ENCODE measurements around the gene CENPE. TPM values are rescaled to one million over a fixed set of nuclear protein-coding genes. Genes with fewer than 3 reads are reported as not detected.

Gene CENPE
- total RNA-seq, 1 donor from 2014 or later: not detected

- Histone ChIP-seq H3K4me1 (peaks cover 4 to 17% of the 10 kb centered on the region in 2 donors), H3K27ac (no peak overlapping the region), H3K4me3 (no peak overlapping the region), H3K36me3 (peaks cover 1 to 5% of the 10 kb centered on the region in 2 donors), H3K27me3 (no peaks in the 10 kb centered on the region), H3K9me3 (no peaks in the 10 kb centered on the region)
- intact Hi-C loops (cut with DNase I): loop anchor here (5.0 to 10.0 kb wide), 2 partner anchors 222 to 595 kb away; partner anchors contain the start of gene NFKB1
- TF ChIP-seq CTCF (IDR thresholded peaks at IDR 0.05): no peak
- DNase-seq (ENCODE audit: low spot score in 2 of 2): no peak
Measured at GRCh38 chr4:103097112-103097511, 101.0 kb downstream of the CENPE start.

DNA sequence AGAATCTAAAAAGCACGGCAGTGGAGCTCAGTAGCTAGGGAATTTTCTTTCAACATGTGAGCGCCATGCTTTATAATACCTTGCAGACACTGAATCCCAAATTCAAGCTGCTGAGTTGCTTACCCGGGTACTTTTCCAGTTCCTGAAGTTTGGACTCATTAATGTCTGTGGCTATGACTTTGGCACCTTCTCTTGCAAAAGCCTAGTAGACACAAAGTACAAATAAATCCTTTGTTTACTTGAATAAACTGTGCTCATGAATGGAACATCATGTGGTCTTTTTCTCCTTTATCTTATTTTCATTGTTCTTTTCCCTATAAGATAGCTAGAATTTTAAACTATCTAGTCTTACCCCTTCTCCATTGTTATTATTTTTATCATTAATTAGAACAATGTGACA lies 103.1 kb downstream of the CENPE start:
- Histone ChIP-seq H3K36me3 (peaks cover 14 to 19% of the 10 kb centered on the region in 2 donors), H3K9me3 (no peaks in the 10 kb centered on the region), H3K4me3 (no peak overlapping the region), H3K4me1 (peaks cover 4 to 19% of the 10 kb centered on the region in 2 donors), H3K27me3 (no peaks in the 10 kb centered on the region), H3K27ac (no peak overlapping the region)
- no peak for TF ChIP-seq CTCF (IDR thresholded peaks at IDR 0.05)
- intact Hi-C loops (cut with DNase I): loop anchor here (5.0 to 10.0 kb wide), 2 partner anchors 220 to 593 kb away; partner anchors contain the start of gene NFKB1
- DNase-seq (ENCODE audit: low spot score in 2 of 2): no peak

DNA sequence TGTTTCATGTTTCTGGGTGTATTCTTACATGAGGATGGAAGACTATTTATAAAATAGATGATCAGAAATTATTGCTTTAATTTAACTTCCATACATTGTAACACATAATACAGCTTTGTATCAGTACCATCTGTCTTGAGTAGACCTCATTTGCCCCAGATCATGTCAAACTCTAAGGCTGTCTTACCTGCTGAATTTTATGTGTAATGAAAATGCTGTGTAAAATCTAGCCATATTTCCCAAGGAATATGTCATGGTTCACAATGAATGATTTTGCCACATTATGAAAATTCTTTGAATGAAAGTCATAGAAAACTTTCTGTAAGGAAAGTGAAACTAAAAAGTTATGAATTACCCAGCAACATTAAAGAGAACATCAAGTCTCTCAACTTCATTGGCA lies 105.9 kb downstream of the CENPE start:
- no peak for DNase-seq (ENCODE audit: low spot score in 2 of 2)
- intact Hi-C loops (cut with DNase I): loop anchor here (10.0 kb wide), 1 partner anchor 217 kb away; no protein-coding TSS in a partner anchor
- Histone ChIP-seq H3K36me3 (peaks cover 36 to 42% of the 10 kb centered on the region in 2 donors), H3K27ac (no peak overlapping the region), H3K4me1 (peaks cover 0 to 2% of the 10 kb centered on the region in 2 donors), H3K9me3 (no peaks in the 10 kb centered on the region), H3K27me3 (no peaks in the 10 kb centered on the region), H3K4me3 (no peak overlapping the region)
- no peak for TF ChIP-seq CTCF (IDR thresholded peaks at IDR 0.05)

GRCh38 chr4:103091601-103092223 lies 106.4 kb downstream of the CENPE start:
- no peak overlapping the region for H3K27ac ChIP-seq
- intact Hi-C loops (cut with DNase I): loop anchor here (2.0 to 10.0 kb wide), 3 partner anchors 45 to 471 kb away; no protein-coding TSS in a partner anchor
- no peak for DNase-seq (ENCODE audit: low spot score in 2 of 2)
- peak in 2 of 3 experiments; percentile 39 to 53 for TF ChIP-seq CTCF (IDR thresholded peaks at IDR 0.05)
- no peaks in the 10 kb centered on the region for H3K9me3 ChIP-seq
- peaks cover 41 to 48% of the 10 kb centered on the region in 2 donors for H3K36me3 ChIP-seq
- no peak overlapping the region for H3K4me3 ChIP-seq
- no peaks in the 10 kb centered on the region for H3K27me3 ChIP-seq
- peaks cover 0 to 2% of the 10 kb centered on the region in 2 donors for H3K4me1 ChIP-seq

DNA sequence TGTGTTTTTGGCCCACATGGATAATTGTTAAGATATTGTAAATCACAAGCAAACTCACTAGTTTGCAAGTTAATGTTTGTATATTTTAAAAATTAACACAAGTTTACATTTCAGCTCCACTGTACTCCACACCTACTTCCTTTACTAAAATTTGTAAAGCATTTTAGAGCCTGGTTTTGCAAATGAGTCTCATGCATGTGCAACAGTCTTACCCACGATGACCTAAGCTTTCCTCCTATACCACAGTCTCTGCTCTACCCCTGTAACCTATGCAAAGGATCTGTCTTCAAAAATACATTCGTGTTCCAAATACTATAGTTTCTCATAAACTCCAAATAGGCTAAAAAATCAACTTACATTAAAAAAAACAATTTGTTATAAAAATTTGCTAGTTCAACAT lies 108.7 kb downstream of the CENPE start:
- TF ChIP-seq CTCF (IDR thresholded peaks at IDR 0.05): no peak
- Histone ChIP-seq H3K27ac (no peak overlapping the region), H3K4me1 (peaks cover 0 to 2% of the 10 kb centered on the region in 2 donors), H3K27me3 (no peaks in the 10 kb centered on the region), H3K9me3 (no peaks in the 10 kb centered on the region), H3K4me3 (no peak overlapping the region), H3K36me3 (peaks cover 51 to 52% of the 10 kb centered on the region in 2 donors)
- no peak for DNase-seq (ENCODE audit: low spot score in 2 of 2)
- intact Hi-C loops (cut with DNase I): no loop called here
